Muscle layer of duodenum (tissue), 2 donors: Measurements from ENCODE around the gene CCDC88A.
"Not testable (repeated sequence)": the region's sequence is repeated elsewhere in the genome, so short reads cannot be mapped to it uniquely, and the experiment has no call there.

Experiments
- H3K27ac ChIP-seq: one replicate; pipeline ENCODE4 v1.7.0; 2013; ENCODE audit warnings: mild to moderate bottlenecking, low read length
- H3K27me3 ChIP-seq: one replicate; pipeline ENCODE4 v1.7.0; 2013; ENCODE audit warnings: low read depth, mild to moderate bottlenecking, control low read depth, low read length
- H3K36me3 ChIP-seq, 2 donors: one replicate each; pipeline ENCODE4 v1.7.0; 2013; ENCODE audit warnings: low read length in 2 of 2, control low read depth in 1 of 2, mild to moderate bottlenecking in 1 of 2; ENCODE audit not compliant: insufficient read depth in 2 of 2, control insufficient read depth in 1 of 2
- H3K4me1 ChIP-seq, 2 donors: one replicate each; pipeline ENCODE4 v1.7.0; 2013; ENCODE audit warnings: low read length in 2 of 2, mild to moderate bottlenecking in 2 of 2, control low read depth in 1 of 2, moderate library complexity in 1 of 2; ENCODE audit not compliant: insufficient read depth in 2 of 2, control insufficient read depth in 1 of 2
- H3K4me3 ChIP-seq, 2 donors: one replicate each; pipeline ENCODE4 v1.7.0; 2013; ENCODE audit warnings: low read length in 2 of 2, low read depth in 1 of 2, mild to moderate bottlenecking in 1 of 2
- H3K9me3 ChIP-seq, 2 donors: one replicate each; pipeline ENCODE4 v1.7.0; 2013; ENCODE audit warnings: low read length in 2 of 2, control low read depth in 1 of 2, mild to moderate bottlenecking in 1 of 2; ENCODE audit not compliant: control insufficient read depth in 1 of 2
- donor health status: healthy.

CCDC88A gene

DNA sequence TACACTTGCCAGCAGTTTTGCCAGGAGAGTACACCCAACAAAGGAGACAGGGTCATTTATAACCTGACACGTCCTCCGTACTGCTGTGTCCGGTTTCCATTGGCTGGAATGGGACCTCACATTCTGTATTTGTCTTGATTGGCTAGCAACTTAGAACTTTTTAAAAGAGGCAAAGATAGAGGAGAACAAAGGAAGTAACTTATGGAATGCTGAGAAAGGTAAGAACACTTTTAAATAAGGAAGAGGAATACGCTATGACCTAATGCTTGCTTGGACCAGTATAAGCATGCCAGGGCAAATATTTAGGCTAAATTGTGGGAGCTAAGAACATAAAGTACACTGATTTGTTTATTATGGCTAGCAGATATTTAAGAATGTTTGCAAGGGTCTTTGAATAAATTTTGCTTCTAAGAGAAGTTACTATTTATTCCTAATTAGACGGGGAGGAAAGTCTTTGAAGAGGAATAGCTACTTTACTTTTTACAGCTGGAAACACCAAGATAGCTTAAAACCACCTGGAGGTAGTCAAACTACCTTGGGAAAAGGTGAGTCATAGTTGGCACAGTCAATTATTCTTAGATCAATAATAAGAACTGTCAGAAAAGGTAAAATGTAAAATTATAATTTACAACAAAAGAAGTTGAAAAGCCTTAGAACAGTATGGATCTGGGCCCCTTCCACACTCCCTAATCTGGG, 138.7 kb downstream of the CCDC88A start:
- H3K36me3 ChIP-seq, H3K9me3 ChIP-seq, H3K27me3 ChIP-seq, H3K4me3 ChIP-seq, H3K27ac ChIP-seq, H3K4me1 ChIP-seq: not testable (repeated sequence)

- H3K9me3 ChIP-seq, H3K4me1 ChIP-seq, H3K36me3 ChIP-seq, H3K27me3 ChIP-seq, H3K4me3 ChIP-seq, H3K27ac ChIP-seq: not testable (repeated sequence)
These were observed 139.7 kb downstream of the CCDC88A start for GRCh38 chr2:55279859-55280424.

DNA sequence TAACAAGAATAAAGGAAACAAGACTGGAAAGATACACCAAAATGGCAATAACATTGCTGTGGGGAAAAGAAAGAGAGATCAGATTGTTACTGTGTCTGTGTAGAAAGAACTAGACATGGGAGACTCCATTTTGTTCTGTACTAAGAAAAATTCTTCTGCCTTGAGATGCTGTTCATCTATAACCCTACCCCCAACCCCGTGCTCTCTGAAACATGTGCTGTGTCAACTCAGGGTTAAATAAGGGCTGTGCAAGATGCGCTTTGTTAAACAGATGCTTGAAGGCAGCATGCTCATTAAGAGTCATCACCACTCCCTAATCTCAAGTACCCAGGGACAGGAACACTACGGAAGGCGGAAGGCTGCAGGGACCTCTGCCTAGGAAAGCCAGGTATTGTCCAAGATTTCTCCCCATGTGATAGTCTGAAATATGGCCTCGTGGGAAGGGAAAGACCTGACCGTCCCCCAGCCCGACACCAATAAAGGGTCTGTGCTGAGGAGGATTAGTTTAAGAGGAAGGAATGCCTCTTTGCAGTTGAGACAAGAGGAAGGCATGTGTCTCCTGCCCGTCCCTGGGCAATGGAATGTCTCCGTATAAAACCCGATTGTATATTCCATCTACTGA, 140.3 kb downstream of the CCDC88A start:
- H3K4me3 ChIP-seq, H3K27ac ChIP-seq, H3K9me3 ChIP-seq, H3K36me3 ChIP-seq, H3K27me3 ChIP-seq, H3K4me1 ChIP-seq: not testable (repeated sequence)

DNA sequence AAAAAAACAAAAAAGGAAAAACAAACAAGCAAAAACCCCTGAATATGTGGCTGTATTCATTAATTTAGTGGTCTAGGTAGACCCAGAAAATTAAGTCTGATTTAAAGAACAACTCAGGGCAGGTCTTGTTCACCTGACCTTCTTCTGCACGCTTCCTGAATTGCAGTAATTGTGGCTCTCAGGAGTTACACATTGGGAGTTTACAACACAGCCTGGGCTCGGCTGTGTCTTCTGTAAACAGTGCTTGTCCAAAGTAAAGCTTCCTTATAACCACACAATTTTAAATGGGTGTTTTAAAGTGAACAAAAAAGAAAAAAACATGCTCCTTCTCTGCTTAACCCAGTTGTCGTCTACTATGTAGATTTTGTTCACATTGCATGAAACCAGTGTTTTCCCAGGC, 142.3 kb downstream of the CCDC88A start:
- no peaks in the 10 kb centered on the region for H3K27me3 ChIP-seq
- no peaks in the 10 kb centered on the region for H3K36me3 ChIP-seq
- H3K9me3 ChIP-seq = no peaks in the 10 kb centered on the region
- H3K4me3 ChIP-seq = no peak overlapping the region
- no peaks in the 10 kb centered on the region for H3K4me1 ChIP-seq
- H3K27ac ChIP-seq = no peak overlapping the region

GRCh38 chr2:55274346-55274745, 145.3 kb downstream of the CCDC88A start:
- not testable (repeated sequence) for H3K36me3 ChIP-seq, H3K4me3 ChIP-seq, H3K27me3 ChIP-seq, H3K4me1 ChIP-seq, H3K27ac ChIP-seq, H3K9me3 ChIP-seq

DNA sequence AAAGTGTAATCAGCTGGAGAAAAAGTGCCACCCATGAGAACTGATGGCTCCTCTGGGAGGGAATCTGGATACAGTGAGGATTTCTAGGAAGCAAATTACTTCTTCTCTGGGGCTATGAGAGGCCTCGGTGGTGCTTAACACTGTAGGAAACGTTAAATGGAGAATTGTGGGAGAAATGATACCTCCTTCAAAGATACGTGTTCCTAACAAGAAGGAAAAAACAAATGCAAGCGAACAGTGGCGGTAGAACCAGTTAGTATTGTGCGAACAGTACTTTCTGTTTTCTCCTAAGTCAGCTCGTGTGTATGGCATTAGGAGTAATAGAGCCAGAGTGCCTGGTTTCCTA, 150.0 kb downstream of the CCDC88A start:
- H3K27me3 ChIP-seq = no peaks in the 10 kb centered on the region
- peaks cover 5 to 10% of the 10 kb centered on the region in 2 donors for H3K4me1 ChIP-seq
- H3K27ac ChIP-seq = peak overlapping the region; percentile 95
- H3K36me3 ChIP-seq = peaks cover 0 to 9% of the 10 kb centered on the region in 2 donors
- peak overlapping the region; percentile 81 to 89 for H3K4me3 ChIP-seq
- no peaks in the 10 kb centered on the region for H3K9me3 ChIP-seq

- Histone ChIP-seq H3K4me1 (peaks cover 5 to 10% of the 10 kb centered on the region in 2 donors), H3K36me3 (peaks cover under 1 to 14% of the 10 kb centered on the region in 2 donors), H3K27me3 (no peaks in the 10 kb centered on the region), H3K27ac (peak within 1 kb of the TSS; percentile 95), H3K4me3 (peak within 1 kb of the TSS; percentile 81 to 89), H3K9me3 (no peaks in the 10 kb centered on the region)
These were observed 150.6 kb downstream of the CCDC88A start, which contains the start of gene MTIF2 for GRCh38 chr2:55268907-55269644. Gene MTIF2, minus strand, starts transcription at chr2:55269231. Its CDS starts 5,373 bp downstream, at chr2:55263858.

- no peaks in the 10 kb centered on the region for H3K9me3 ChIP-seq
- peak overlapping the region; percentile 81 to 89 for H3K4me3 ChIP-seq
- peak overlapping the region; percentile 95 for H3K27ac ChIP-seq
- peaks cover 5 to 10% of the 10 kb centered on the region in 2 donors for H3K4me1 ChIP-seq
- peaks cover 7 to 21% of the 10 kb centered on the region in 2 donors for H3K36me3 ChIP-seq
- H3K27me3 ChIP-seq = no peaks in the 10 kb centered on the region
These were observed 151.3 kb downstream of the CCDC88A start for GRCh38 chr2:55268288-55268906.

GRCh38 chr2:55259586-55259985, 160.1 kb downstream of the CCDC88A start:
- H3K9me3 ChIP-seq, H3K27me3 ChIP-seq, H3K4me1 ChIP-seq, H3K4me3 ChIP-seq, H3K27ac ChIP-seq: not testable (repeated sequence)
- H3K36me3 ChIP-seq = peaks cover 21 to 46% of the 10 kb centered on the region in 2 donors

- Histone ChIP-seq H3K27me3 (no peaks in the 10 kb centered on the region), H3K4me1 (no peaks in the 10 kb centered on the region), H3K4me3 (no peak overlapping the region), H3K27ac (no peak overlapping the region), H3K9me3 (no peaks in the 10 kb centered on the region), H3K36me3 (peaks cover 18 to 48% of the 10 kb centered on the region in 2 donors)
These were observed 166.8 kb downstream of the CCDC88A start for GRCh38 chr2:55252832-55253231.

DNA sequence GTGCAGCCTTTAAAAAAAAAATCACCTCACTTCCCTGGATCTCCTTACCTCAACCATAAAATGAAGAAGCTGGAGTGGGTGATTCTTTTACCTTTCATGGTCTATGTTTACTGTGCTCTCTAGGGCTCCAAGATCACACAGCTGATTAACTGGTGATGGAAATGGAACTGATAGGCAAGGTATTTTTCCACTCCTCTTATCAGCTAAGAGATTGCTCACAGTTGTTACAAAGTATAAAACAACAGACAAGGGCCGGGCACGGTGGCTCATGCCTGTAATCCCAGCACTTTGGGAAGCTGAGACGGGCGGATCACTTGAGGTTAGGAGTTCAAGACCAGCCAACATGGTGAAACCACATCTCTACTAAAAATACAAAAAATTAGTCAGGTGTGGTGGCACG, 172.6 kb downstream of the CCDC88A start:
- H3K27ac ChIP-seq = no peak overlapping the region
- H3K4me3 ChIP-seq = no peak overlapping the region
- no peaks in the 10 kb centered on the region for H3K27me3 ChIP-seq
- no peaks in the 10 kb centered on the region for H3K4me1 ChIP-seq
- H3K36me3 ChIP-seq = peaks cover 35 to 69% of the 10 kb centered on the region in 2 donors
- no peaks in the 10 kb centered on the region for H3K9me3 ChIP-seq
